Measurements from ENCODE around the gene CCHCR1. TPM values are rescaled to one million over a fixed set of nuclear protein-coding genes. Genes with fewer than 3 reads are reported as not detected.

The CCHCR1 gene
- total RNA-seq, 1 donor from 2014 or later = 21.7 TPM

DNA sequence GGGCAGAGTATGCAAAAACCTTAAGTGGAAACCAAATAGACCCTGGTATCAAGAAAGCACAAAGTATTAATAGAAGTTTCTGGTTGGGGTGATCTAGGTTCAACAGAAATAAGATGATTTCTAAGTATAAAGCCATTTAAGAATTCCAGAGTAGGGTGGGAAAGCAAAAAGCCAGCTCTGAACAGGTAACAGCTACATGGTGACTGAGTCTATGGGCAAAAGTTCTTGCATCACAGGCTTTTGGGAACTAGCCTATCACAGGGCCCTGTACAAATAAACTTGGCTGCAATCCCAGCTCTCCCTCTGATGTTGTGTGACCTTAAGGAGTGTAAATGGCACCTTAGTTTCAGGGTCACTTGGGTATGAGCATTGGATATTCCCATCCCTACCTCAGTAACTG, 6.3 kb upstream of the CCHCR1 start:
- Mint-ChIP-seq H3K4me3 (ENCODE audit: unreplicated experiment) (no peak overlapping the region), H3K4me1 (ENCODE audit: unreplicated experiment) (peaks cover 6% of the 10 kb centered on the region)
- TF ChIP-seq, protein P1, sequence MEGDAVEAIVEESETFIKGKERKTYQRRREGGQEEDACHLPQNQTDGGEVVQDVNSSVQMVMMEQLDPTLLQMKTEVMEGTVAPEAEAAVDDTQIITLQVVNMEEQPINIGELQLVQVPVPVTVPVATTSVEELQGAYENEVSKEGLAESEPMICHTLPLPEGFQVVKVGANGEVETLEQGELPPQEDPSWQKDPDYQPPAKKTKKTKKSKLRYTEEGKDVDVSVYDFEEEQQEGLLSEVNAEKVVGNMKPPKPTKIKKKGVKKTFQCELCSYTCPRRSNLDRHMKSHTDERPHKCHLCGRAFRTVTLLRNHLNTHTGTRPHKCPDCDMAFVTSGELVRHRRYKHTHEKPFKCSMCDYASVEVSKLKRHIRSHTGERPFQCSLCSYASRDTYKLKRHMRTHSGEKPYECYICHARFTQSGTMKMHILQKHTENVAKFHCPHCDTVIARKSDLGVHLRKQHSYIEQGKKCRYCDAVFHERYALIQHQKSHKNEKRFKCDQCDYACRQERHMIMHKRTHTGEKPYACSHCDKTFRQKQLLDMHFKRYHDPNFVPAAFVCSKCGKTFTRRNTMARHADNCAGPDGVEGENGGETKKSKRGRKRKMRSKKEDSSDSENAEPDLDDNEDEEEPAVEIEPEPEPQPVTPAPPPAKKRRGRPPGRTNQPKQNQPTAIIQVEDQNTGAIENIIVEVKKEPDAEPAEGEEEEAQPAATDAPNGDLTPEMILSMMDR (IDR thresholded peaks at IDR 0.05; ENCODE audit: unreplicated experiment) = no peak

DNA sequence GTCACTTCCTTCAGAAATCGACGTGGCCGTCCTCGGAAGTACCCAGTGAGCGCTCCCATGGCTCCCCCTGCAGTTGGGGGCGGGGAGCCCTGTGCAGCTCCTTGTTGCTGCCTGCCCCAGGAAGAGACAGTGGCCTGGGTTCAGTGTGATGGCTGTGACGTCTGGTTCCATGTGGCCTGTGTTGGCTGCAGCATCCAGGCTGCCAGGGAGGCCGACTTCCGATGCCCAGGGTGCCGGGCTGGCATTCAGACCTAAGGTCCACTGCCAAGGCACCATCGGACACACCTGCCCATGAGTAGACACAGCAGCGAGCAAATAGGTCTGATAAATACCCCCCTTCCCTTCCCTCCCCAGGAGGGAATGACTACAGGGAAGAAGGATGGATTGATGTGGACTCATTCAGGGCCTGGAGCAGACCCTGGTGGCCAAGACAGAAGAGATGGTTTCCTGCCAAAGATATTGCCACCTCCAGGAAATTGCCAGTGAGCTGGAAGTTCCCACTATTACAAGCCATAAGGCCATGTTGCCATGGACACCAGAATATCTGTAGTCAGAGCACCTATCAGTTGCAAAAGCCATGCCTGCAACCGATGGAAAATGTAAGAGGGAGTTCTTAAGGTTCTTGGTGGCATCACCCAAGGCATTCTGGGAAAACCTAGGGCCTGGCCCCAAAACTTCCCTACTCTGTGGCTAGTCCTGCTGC, 5.0 kb upstream of the CCHCR1 start:
- peaks cover 2% of the 10 kb centered on the region for H3K4me1 Mint-ChIP-seq (ENCODE audit: unreplicated experiment)
- TF ChIP-seq, protein P1 (IDR thresholded peaks at IDR 0.05; ENCODE audit: unreplicated experiment) = no peak
- H3K27ac Mint-ChIP-seq (ENCODE audit: unreplicated experiment) = no peak overlapping the region
- no peak overlapping the region for H3K4me3 Mint-ChIP-seq (ENCODE audit: unreplicated experiment)
- no peak for DNase-seq (ENCODE audit: low spot score)
- peaks cover 2% of the 10 kb centered on the region for H3K27me3 Mint-ChIP-seq (ENCODE audit: unreplicated experiment)
- H3K9me3 Mint-ChIP-seq (ENCODE audit: unreplicated experiment) = no peaks in the 10 kb centered on the region
- H3K36me3 Mint-ChIP-seq (ENCODE audit: low read depth, unreplicated experiment) = no peaks in the 10 kb centered on the region

More for the DNA sequence above, 6.3 kb upstream of the CCHCR1 start:
- Mint-ChIP-seq H3K9me3 (ENCODE audit: unreplicated experiment) (no peaks in the 10 kb centered on the region), H3K27ac (ENCODE audit: unreplicated experiment) (no peak overlapping the region), H3K36me3 (ENCODE audit: low read depth, unreplicated experiment) (peaks cover 4% of the 10 kb centered on the region), H3K27me3 (ENCODE audit: unreplicated experiment) (no peaks in the 10 kb centered on the region)
- no peak for DNase-seq (ENCODE audit: low spot score)

DNA sequence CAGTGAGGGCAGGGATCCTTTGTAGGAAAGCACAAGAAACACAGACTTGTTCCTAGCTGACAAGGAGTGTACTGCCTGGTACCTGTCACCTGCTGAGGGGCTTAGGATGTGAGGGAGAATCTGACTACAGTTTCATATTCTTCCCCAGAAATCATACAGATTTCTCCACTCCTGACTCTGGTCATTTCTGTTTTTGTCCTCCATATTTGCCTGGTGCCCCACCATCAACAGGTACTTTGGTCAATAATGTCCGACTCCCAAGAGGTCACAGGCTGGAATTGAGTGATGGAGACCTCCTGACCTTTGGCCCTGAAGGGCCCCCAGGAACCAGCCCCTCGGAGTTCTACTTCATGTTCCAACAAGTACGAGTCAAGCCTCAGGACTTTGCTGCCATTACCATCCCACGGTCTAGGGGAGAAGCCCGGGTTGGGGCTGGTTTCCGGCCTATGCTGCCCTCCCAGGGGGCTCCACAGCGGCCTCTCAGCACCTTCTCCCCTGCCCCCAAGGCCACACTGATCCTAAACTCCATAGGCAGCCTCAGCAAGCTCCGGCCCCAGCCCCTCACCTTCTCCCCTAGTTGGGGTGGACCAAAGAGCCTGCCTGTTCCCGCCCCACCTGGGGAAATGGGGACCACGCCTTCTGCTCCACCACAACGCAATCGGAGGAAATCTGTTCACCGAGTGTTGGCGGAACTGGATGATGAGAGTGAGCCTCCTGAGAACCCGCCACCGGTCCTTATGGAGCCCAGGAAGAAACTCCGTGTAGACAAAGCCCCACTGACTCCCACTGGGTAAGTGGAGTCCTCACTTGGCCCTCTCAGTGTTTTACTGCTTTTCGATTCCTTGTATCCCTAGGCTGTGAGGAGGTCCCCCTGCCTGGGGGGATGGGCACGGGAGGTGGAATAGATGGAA, 3.9 kb upstream of the CCHCR1 start:
- H3K9me3 Mint-ChIP-seq (ENCODE audit: unreplicated experiment) = no peaks in the 10 kb centered on the region
- peaks cover 2% of the 10 kb centered on the region for H3K4me1 Mint-ChIP-seq (ENCODE audit: unreplicated experiment)
- H3K27me3 Mint-ChIP-seq (ENCODE audit: unreplicated experiment) = peaks cover 4% of the 10 kb centered on the region
- no peaks in the 10 kb centered on the region for H3K36me3 Mint-ChIP-seq (ENCODE audit: low read depth, unreplicated experiment)
- H3K27ac Mint-ChIP-seq (ENCODE audit: unreplicated experiment) = no peak overlapping the region
- H3K4me3 Mint-ChIP-seq (ENCODE audit: unreplicated experiment) = no peak overlapping the region
- no peak for DNase-seq (ENCODE audit: low spot score)
- TF ChIP-seq, protein P1 (IDR thresholded peaks at IDR 0.05; ENCODE audit: unreplicated experiment) = no peak

DNA sequence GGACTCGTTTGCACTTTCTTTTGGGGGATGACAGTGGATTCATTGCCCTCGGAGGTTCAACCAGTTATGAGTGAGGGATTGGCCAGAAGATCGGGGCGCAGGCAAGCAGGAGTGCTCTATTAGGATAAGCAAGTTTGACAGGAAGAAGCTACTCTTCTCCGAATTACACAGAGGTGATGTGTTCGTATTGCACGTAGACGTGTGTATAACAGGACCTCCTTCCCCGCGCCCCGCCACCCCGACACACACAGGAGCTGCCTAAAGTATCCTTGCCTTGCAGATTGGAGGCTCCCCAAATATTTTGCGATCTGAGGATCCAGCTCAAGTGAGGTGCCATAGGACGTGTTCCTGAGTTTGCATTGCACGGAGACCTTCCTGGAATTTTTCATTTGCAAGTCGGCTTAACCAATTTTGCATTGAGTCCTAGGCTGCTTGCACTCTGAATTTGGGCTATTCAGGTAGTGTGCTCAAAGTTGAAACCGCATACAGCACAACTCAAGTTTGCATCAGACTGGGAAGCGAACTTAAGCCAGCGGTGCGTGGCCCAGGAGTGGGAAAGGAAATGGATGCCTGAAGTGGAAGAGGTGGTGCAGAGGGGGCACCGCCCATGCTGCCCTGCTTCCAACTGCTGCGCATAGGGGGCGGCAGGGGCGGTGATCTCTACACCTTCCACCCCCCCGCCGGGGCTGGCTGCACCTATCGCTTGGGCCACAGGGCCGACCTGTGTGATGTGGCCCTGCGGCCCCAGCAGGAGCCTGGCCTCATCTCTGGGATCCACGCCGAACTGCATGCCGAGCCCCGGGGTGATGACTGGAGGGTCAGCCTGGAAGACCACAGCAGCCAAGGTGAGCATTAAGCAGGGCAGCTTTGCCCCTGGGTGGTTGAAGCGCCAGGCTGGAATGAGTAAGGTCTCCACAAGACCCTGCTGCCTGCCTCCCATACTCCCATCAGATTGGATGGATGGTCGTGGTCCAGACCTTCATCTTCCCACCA, 1.6 kb upstream of the CCHCR1 start:
- DNase-seq (ENCODE audit: low spot score) = no peak
- peaks cover 3% of the 10 kb centered on the region for H3K36me3 Mint-ChIP-seq (ENCODE audit: low read depth, unreplicated experiment)
- H3K27me3 Mint-ChIP-seq (ENCODE audit: unreplicated experiment) = peaks cover 4% of the 10 kb centered on the region
- no peaks in the 10 kb centered on the region for H3K9me3 Mint-ChIP-seq (ENCODE audit: unreplicated experiment)
- peaks cover 2% of the 10 kb centered on the region for H3K4me1 Mint-ChIP-seq (ENCODE audit: unreplicated experiment)
- TF ChIP-seq, protein P1 (IDR thresholded peaks at IDR 0.05; ENCODE audit: unreplicated experiment) = no peak
- peak overlapping the region; percentile 97 for H3K4me3 Mint-ChIP-seq (ENCODE audit: unreplicated experiment)
- H3K27ac Mint-ChIP-seq (ENCODE audit: unreplicated experiment) = peak overlapping the region; percentile 92
